Non-pigmented ciliary epithelial cell (primary cell): ENCODE results near the gene RSRC2.
"Not testable (repeated sequence)": the region's sequence is repeated elsewhere in the genome, so short reads cannot be mapped to it uniquely, and the experiment has no call there.

Experiments used
- DNase-seq: peaks from one replicate; pipeline ENCODE4 v3.0.0-alpha.2; 2010; ENCODE audit warnings: low read depth

RSRC2 gene

DNA sequence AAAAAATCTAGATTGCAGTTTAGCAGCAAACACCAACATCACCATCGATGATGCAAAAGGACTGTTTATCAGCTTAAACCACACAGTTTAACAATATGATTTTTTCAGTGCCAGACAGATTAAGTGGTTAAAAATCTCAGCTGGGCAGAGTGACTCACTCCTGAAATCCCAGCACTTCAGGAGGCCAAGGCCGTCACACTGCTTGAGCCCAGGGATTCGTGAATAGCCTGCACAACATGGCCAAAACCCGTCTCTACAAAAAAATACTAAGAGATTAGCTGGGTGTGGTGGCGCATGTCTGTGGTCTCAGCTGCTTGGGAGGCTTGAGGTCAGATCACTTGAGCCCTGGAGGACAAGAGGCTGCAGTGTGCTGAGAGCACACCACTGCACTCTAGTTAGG is 8.9 kb downstream of the RSRC2 start:
- peak; percentile 91 for DNase-seq

DNA sequence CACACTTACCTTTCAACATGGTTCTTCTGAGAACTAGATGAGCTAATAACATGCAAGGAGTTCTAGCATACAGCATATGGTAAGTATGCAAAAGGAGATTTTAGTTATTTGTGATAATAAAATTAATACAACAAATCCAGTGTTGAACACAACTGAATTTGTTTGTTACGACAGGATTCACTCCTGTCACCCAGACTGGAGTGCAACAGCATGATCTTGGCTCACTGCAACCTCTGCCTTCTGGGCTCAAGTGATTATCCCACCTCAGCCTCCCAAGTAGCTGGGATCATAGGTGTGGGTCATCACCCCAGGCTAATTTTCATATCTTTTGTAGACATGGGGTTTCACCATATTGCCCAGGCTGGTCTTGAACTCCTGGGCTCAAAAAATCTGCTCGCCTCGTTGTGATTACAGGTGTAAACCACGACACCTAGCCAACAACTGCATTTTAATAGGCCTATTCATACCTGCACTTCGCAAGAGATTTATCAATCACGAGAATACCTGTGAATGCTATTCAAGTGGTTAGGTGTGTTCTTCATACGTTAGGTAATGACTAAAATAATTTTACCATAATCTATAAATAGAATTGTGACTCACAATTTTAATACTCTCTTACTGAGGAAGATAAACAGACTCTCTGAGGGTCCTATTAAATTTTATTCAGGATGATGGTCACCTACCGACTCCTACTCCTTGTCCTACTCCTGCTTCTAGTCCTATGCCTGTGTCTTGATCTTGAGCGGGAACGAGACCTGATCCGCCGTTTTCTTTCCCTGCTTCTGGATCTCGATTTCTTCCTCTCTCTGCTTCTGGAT is 10.0 kb downstream of the RSRC2 start:
- DNase-seq = no peak

DNA sequence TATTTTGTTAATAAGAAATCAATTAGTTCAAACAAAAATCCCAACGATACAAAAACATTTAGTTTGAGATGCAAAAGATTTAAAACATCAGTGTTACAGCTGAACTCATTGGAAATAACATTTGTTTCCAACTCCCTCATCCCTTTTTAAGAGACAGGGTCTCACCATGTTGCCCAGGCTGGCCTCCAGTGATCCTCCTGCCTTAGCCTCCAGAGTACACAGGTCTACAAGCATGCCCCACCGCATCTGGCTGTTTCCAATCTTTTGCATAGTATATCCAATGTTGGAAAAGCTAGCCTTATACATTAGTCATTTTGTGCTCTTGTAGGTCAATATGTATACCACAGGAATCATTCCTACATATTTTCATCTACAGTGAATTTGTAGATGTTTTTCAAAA is 11.5 kb downstream of the RSRC2 start:
- no peak for DNase-seq

DNA sequence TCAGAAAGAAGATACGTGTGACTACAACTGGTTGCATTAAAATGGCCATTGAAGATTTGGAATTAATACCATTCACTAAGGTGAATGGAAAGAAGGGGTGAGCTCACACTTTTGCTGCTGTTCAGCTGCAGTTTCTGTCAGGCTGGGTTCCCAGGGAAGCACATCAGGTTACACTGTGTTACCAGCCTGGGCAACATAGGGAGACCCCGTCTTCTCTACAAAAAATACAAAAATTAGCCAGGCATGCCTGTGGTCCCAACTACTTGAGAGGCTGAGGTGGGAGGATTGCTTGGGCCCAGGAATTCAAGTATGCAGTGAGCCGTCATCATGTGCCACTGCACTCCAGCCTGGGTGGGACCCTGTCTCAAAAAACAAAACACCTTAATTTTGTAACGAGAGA is 13.1 kb downstream of the RSRC2 start:
- no peak for DNase-seq

DNA sequence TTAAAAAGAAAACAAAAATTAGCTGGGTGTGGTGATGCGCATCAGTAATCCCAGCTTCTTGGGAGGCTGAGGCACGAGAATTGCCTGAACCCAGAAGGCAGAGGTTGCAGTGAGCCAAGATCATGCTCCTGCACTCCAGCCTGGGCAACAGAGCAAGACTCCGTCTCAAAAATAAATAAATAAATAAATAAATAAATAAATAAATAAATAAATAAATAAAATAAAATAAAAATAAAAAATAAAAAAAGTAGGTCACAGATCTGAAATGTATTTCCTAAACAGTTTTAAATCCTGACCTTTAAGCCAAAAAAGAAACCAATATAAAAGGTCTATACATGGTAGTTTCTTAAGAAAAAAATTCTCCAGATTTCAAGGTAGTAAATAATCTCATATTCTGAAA is 13.7 kb downstream of the RSRC2 start:
- DNase-seq = not testable (repeated sequence)

DNA sequence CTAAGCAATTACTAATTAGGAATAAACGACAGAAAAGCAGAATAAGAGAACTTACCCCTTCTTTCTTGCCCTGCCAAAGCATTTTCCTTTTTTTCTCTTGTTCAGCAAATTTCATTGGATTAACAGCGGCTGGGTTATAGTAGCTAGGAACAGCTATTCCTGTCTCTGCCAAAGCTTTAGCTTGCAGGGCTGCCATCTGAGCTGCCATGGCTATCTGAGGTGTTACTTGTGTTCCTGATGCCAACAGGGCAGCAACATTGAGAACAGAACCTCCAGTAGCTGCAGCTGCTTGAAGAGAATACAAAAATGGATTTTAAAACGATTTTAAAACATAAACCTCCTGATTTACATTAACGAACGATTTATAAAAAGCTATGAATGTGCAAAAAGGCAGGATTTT is 18.6 kb downstream of the RSRC2 start:
- DNase-seq = no peak

DNA sequence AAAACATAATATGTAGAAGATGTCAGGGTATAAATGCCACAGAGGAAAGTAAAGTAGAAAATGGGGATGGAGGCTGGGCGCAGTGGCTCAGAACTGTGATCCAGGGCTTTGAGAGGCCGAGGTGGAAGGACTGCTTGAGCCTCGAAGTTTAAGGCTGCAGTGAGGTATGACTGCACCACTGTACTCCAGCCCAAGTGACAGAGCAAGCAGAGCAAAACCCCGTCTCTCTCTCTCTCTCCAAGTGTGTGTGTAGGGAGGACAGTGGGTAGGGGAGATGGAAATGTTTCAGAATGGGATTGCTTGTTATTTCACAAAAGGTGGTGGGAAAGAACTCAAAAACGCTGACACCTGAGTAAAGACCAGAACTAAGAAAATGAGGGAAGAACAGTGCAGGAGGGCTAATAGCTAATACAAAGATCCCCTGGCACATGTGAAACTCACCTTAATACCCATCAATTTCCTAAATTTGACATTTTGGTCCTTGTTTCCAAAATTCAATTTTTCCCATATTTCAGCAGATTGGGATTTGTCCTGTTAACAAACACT is 20.3 kb downstream of the RSRC2 start:
- DNase-seq = no peak

DNA sequence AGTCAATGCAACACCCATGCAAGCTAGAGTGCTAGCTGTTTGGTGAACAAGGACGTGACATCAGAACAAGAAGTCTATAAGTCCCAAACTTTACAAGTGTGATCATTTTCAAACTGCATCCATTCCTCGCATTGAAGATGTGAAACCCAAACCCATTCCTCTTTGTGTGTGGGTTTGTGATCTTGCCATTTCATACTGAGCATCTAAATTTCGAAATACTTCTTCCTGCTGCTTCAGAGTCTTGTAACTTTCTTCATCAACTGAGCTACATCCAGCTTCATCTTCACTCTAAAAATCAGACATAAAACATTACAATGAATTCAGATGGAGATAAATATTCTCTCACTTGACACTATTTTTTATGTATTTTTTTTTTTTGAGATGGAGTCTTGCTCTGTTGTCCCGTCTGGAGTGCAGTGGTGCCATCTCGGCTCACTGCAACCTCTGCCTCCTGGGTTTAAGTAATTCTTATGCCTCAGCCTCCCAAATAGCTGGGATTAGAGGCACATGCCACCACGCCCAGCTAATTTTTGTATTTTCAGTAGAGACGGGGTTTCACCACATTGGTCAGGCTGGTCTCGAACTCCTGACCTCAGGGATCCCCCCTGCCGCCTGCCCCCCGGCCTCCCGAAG is 21.2 kb downstream of the RSRC2 start:
- DNase-seq = no peak

DNA sequence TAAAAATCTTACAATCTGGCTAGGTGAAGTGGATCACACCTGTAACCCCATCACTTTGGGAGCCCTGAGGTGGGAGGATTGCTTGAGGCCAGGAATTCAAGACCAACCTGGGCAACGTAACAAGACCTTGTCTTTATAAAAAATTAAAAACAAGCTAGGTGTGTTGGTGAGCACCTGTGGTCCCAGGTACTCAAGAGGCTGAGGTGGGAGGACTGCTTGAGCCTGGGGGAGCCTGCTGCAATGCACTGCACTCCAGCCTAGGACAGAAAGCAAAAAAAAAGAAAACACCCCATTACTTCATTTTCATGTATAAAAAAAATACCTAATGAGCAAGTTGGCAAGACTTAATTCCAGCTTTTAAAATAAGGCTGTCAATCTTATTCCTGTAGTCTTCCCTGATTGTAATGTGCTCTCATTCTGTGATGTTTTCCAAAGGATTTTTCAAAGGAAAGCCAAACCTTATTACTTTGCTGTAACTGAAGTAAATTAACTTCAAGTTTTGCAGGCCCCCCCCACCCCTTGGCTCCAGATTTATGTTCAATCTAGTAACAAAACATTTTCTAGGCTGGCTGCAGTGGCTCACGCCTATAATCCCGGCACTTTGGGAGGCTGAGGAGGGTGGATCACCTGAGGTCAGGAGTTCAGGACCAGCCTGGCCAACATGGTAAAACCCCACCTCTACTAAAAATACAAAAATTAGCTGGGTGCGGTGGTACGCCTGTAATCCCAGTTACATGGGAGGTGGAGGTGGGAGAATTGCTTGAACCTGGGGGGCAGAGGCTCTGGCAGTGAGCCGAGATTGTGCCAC is 22.7 kb downstream of the RSRC2 start:
- no peak for DNase-seq

DNA sequence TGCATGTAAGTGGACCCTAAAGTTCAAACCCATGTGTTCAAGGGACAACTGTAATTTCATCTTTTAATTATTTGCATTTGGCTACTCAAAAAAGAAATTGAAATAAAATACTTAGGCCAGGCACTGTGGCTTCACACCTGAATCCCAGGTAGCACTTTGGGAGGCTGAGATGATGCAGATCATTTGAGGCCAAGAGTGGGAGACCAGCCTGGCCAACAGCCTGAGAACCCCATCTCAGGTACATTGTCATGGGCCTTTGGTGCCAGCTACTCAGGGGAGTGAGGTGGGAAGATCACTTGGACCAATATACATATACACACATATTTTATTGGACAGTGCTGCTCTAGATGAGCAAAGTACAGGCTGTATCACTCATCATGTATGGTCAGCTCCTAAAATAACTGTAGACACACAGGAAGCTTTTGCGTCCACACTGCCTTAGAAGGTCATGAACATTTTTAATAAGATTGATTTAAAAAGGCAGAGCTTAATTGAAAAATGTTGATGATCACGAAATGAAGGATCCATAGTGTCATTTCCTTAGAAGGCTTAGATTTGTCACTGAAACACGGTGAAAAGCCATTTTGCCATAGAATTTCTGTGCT is 23.5 kb downstream of the RSRC2 start:
- DNase-seq = no peak

DNA sequence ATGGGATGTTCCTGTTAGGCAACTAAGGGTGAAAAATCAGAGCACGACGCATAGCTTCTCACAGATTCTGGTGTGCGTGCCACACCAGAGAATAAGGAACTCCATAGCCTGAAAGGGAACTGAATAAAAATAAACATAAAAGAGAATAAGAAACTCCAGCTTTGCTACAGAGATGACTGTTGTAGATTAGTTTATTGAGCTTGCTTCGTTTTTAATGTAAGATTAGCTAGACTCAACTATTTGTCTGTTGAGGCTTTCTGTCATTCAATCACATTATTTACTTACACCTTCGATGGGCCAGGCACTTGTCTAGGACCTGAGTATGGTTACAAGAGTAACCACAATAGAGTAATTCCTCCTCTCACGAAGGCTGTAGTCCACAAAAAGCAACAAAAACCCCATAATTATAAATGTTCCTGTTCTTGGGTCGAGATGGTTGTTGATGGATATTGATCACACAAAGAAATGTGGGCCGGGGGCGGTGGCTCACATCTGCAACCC is 25.2 kb downstream of the RSRC2 start:
- DNase-seq = no peak

DNA sequence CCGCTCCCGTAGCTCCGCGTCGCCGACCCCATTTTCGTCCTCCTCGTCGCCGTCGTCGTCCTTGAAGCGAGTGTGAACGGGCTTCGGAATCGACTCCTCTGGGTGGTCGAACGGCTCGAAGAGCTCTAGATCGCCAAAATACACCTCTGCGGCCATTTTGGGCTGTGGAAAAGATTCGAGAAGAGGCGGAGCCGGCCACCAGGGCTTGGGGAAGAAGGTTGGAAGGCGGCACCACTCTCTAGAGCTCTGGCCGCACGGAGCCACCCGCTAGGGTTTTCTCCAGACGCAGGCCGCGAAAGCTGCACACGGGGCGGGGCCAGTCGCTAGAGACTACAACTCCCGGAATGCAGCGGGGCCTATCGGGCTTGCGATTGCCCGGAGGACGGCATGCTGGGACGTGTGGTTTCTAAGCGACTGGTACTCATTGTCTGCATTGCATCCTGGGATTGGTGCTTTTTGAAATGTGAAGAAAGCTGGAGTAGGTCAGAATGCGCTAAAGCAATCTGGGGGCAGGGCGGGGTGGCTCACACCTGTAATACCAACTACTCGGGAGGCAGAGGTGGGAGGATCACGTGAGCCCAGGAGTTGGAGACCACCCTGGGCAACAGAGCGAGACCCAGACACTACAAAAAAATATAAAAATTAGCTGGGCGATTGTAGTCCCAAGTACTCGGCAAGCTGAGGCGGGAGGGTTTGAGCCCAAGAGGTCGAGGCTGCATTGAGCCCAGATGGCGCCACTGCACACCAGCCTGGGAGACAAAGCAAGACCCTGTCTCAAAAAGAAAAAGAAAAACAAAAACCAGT is 25.8 kb downstream of the RSRC2 start, which contains the start of gene ZCCHC8:
ZCCHC8 (minus strand) TSS at position 248 of the 804 bp plus-strand sequence; CDS start at position 156, 92 bp downstream.
- DNase-seq = peak; percentile 95

DNA sequence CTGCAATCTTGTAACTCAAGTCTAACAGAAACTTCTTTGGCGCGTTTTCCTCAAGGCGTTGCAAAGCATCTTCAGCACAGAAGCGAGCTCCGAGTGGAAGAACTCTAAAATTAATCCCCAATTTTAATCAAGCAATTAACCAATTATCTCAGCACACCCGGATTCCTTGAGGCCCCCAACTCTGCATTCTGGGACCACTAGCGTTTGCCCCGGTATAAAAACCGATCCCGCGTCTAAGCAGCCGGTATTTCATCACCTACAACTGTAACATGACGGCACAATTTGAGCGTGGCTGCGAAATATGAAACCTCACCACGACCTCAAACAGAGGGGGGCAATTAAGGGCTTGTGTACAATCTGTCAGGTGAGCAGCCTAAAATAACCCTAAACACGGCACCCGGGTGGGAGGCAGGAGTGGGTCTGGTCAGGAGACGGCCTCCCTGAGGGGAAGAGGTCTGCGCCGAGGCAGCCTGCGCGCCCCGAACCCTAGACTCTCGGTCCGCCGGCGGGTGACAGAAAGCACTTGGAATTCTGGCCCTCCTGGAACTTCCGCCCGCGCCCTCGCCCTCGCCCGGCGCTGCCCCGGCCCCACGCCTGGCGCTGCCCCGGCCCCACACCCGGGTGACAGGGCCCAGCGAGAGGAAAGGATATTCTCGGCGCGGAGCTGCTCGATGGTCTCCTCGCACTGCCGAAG is 26.6 kb downstream of the RSRC2 start:
- DNase-seq = no peak

DNA sequence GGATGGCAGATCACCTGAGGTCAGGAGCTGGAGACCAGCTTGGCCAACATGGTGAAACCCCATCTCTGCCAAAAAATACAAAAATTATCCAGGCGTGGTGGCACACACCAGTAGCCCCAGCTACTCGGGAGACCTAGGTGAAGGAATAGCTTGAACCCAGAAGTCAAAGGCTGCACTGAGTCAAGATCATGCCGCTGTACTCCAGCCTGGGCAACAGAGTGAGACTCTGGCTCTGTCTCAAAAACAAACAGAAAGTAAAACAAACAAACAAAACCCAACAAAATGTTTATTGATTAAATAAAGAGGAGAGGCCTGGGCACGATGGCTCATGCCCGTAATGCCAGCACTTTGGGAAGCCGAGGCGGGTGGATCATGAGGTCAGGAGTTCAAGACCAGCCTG is 31.5 kb downstream of the RSRC2 start:
- DNase-seq = no peak

DNA sequence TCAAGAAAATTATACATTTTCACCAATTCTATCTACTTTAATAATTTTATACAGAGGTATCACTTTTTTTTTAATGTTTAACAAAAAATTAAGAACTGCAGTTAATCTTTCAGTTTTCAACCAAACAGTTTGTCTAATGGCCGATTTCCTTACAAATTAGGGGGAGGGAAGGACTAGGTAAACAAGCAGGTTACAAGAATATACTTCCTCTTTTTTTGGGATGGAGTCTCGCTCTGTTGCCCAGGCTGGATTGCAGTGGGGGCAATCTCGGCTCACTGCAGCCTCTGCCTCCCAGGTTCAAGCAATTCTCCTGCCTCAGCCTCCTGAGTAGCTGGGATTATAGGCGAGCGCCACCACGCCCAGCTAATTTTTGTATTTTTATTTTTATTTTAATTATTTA is 33.5 kb downstream of the RSRC2 start:
- DNase-seq = not testable (repeated sequence)

DNA sequence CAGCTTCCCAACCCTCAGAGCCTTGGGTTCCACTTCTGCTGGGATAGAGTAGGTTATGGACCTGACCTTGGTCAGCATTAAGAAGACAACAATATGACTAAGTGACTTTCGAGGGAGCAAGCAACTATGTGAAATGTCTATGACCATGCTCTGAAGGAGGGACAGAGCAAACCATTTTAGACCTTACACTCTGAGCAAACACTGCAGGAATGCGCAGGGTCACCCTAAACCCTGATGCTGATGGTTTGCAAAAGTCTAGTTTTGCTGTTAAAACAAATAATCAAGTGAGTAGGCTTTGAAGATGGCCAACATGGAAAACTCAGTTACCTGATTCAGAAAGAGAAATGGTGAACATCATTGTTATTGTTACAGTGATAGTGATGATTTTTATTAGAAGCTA is 34.7 kb downstream of the RSRC2 start:
- no peak for DNase-seq

DNA sequence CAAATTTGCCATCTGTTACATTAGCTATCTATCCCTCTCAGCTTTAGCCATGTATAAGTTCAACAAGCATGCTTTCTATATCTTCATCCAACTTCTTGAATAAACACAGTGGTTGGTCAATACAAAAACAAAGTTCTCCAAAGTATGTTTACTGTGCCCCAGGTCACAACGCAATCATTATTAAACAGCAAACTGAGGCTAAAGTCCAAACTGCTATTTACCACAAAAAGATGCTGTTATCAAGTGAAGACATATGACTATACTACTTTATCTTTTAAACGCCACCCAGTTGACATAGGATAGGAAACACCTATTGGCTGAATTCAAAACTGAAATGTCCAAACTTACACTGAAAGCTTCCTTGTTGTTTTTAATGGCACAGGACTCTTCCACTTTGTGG is 37.7 kb downstream of the RSRC2 start:
- DNase-seq = no peak

DNA sequence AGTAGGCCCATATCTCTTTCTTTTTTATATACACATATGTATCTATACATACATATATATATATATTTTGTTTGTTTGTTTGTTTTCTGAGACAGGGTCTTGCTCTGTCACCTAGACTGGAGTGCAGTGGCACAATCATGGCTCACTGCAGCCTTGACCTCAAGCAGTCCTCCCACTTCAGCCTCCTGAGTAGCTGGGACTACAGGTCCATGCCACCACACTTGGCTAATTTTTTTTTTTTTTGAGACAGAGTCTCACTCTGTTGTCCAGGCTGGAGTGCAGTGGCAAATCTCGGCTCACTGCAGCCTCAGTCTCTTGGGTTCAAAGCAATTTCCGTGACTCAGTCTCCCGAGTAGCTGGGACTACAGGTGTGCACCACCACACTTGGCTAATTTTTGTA is 38.9 kb downstream of the RSRC2 start:
- DNase-seq = not testable (repeated sequence)

DNA sequence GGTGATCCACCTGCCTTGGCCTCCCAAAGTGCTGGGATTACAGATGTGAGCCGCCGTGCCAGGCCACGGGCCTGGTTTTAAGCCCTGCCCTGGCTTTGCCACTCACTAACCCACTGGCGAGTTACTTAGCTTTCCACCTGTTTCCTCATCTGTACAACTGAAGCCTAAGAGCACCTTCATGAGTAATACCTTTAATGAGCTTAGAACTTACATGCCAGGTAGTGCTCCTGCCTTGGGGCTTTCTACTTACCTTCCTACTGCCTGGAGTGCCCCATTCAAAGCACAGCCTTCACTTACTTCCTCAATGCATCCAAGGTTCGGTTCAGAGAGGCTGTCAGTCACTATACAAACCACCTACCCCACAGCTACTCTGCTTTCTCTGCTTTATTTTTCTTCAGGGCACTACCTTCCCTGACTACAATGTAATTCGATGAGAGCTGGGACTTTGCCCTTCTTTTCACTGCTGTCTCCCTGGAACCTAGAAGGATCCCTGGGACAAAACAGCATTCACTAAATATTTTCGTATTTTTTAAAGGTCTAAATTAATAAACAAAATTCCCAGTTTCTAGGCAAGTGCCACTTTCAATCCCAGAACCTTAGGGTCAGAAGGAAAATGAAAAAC is 39.8 kb downstream of the RSRC2 start:
- DNase-seq = no peak

DNA sequence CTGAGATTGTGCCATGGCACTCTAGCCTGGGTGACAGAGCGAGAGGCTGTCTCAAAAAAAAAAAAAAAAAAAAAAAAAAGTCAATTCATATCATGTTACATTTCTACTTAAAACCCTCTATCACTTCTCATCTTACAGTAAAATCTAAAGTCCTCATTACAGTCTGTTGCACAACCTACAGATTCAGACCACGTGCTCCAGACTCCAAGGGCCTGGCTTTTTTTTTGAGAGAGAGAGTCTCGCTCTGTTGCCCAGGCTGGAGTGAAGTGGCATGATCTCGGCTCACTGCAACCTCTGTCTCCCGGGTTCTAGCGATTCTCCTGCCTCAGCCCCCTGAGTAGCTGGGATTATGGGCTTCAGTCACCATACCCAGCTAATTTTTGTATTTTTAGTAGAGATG is 40.4 kb downstream of the RSRC2 start:
- not testable (repeated sequence) for DNase-seq
